ENCODE results near the gene IL1RAPL1.

The IL1RAPL1 gene

GRCh38 chrX:28586981-28587551, at the start of gene IL1RAPL1:
Gene IL1RAPL1 (plus strand): TSS chrX:28587446.
- DNase-seq (ENCODE audit: low spot score) = no peak
- TF ChIP-seq CTCF (IDR thresholded peaks at IDR 0.05) = no peak
- Histone ChIP-seq H3K27ac (no peak within 1 kb of the TSS), H3K4me3 (peak within 1 kb of the TSS; percentile 28)

- H3K4me3 ChIP-seq = no peak overlapping the region
- TF ChIP-seq CTCF (IDR thresholded peaks at IDR 0.05) = no peak
- no peak overlapping the region for H3K27ac ChIP-seq
- DNase-seq (ENCODE audit: low spot score) = no peak
These were observed 44.5 kb upstream of the IL1RAPL1 start for GRCh38 chrX:28542791-28543190.

- no peak for DNase-seq (ENCODE audit: low spot score)
- no peak for TF ChIP-seq CTCF (IDR thresholded peaks at IDR 0.05)
- H3K27ac ChIP-seq = no peak overlapping the region
- H3K4me3 ChIP-seq = no peak overlapping the region
These were observed 37.4 kb upstream of the IL1RAPL1 start for GRCh38 chrX:28549838-28550237.

- no peak for TF ChIP-seq CTCF (IDR thresholded peaks at IDR 0.05)
- no peak for DNase-seq (ENCODE audit: low spot score)
These were observed 36.8 kb upstream of the IL1RAPL1 start for GRCh38 chrX:28550331-28550872.

DNA sequence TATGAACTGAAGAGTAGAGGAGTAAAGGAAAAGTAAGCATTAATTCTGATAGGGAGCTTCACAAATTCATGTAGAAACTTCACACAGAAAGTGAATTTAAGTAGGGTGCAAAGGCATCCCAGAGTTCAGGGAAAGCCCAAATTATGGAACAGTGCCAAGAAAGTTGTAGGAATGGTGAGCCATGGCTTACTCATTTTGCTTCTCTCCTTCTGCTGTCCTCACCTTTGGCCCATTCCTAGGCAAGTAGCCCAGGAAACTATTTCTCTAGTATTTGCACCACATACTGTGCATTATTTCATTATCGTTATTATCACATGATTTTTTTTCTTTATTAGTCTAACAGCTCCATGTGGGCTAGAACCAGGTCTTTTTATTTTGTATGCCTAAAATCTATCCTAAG, 34.9 kb upstream of the IL1RAPL1 start:
- no peak overlapping the region for H3K4me3 ChIP-seq
- no peak overlapping the region for H3K27ac ChIP-seq
- DNase-seq (ENCODE audit: low spot score) = no peak
- TF ChIP-seq CTCF (IDR thresholded peaks at IDR 0.05) = no peak

More at GRCh38 chrX:28550331-28550872, 36.8 kb upstream of the IL1RAPL1 start:
- Histone ChIP-seq H3K27ac (no peak overlapping the region), H3K4me3 (no peak overlapping the region)

DNA sequence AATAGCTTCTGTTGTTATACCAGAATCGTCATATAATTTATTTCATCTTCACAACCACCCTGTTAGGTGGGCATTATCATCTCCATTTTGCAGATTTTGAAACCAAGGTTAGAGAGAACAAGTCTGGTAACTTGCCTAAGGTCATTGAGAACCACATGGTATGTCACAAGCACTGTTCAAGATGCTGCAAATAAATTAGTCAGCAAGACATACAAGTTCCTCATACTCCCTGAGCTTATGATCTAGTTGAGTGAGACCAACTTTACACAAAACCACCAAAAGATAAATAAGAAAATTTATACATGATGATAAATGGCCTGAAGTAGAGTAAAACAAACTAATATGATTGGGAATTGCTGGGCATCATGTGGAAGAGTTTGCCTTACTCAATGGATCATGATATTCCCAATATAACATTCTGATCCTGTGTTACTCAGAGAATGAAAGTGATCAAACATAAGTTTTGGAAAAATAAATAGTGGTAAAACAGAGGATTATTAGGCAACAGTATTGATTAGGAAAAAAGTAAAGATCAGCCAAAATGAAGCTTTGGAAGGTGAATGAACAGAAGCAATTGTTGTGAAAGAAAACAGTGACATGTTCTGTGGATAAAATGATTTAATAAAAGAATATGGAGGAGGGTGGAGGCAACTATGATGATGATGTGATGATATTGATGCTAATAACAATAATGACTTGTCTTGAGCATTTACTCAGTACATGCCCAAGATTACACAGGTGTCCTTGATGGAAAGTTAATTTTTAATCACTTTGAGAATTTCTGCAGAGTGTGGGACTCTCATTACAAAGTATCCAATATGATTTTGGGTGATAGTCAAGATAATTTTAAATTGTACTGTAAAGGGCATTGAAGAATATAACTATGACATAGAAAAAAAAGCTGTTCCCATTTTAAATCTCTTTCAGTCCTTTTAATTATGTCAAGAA, 34.1 kb upstream of the IL1RAPL1 start:
- Histone ChIP-seq H3K4me3 (no peak overlapping the region), H3K27ac (no peak overlapping the region)
- DNase-seq (ENCODE audit: low spot score) = no peak
- no peak for TF ChIP-seq CTCF (IDR thresholded peaks at IDR 0.05)
